ENCODE results near the gene CASP1. TPM values are rescaled to one million over a fixed set of nuclear protein-coding genes. Genes with fewer than 3 reads are reported as not detected.

CASP1 gene
- total RNA-seq, 1 donor from 2014 or later: 87.9 TPM

GRCh38 chr11:105046898-105047579 lies 12.1 kb upstream of the CASP1 start:
- intact Hi-C loops (cut with micrococcal nuclease): loop anchor here (5.0 kb wide), 3 partner anchors 250 to 975 kb away; partner anchors contain the start of gene MSANTD4

GRCh38 chr11:105045676-105046296 lies 10.8 kb upstream of the CASP1 start:
- intact Hi-C loops (cut with micrococcal nuclease): loop anchor here (1.0 to 5.0 kb wide), 7 partner anchors 10 to 977 kb away; partner anchors contain the start of genes CASP1, CASP4 and MSANTD4

- intact Hi-C loops (cut with micrococcal nuclease): loop anchor here (1.0 to 5.0 kb wide), 8 partner anchors 10 to 977 kb away; partner anchors contain the start of genes CASP1, CASP4 and MSANTD4
These were observed 9.9 kb upstream of the CASP1 start, which contains the start of gene CARD16 for GRCh38 chr11:105044557-105045524. TSS of gene CARD16 (minus strand) at chr11:105045335. CDS start at chr11:105045297, 38 bp downstream.

GRCh38 chr11:105042178-105042577 lies 7.2 kb upstream of the CASP1 start:
- intact Hi-C loops (cut with micrococcal nuclease): no loop called here

GRCh38 chr11:105040703-105041102 lies 5.8 kb upstream of the CASP1 start:
- intact Hi-C loops (cut with micrococcal nuclease): no loop called here

- intact Hi-C loops (cut with micrococcal nuclease): loop anchor here (2.0 to 5.0 kb wide), 3 partner anchors 66 to 1043 kb away; partner anchors contain the start of genes AASDHPPT and KBTBD3
These were observed 556 bp downstream of the CASP1 start for GRCh38 chr11:105034388-105034787.

GRCh38 chr11:105033781-105034180 lies 1.2 kb downstream of the CASP1 start:
- intact Hi-C loops (cut with micrococcal nuclease): loop anchor here (1.0 to 5.0 kb wide), 4 partner anchors 65 to 1044 kb away; partner anchors contain the start of genes AASDHPPT, CASP4 and KBTBD3

GRCh38 chr11:105033343-105033742 lies 1.6 kb downstream of the CASP1 start:
- intact Hi-C loops (cut with micrococcal nuclease): loop anchor here (1.0 to 5.0 kb wide), 2 partner anchors 65 to 1044 kb away; partner anchors contain the start of genes AASDHPPT, CASP4 and KBTBD3

- intact Hi-C loops (cut with micrococcal nuclease): loop anchor here (5.0 kb wide), 1 partner anchor 1045 kb away; the partner anchor contains the start of genes AASDHPPT and KBTBD3
These were observed 2.4 kb downstream of the CASP1 start for GRCh38 chr11:105032495-105032894.

- intact Hi-C loops (cut with micrococcal nuclease): no loop called here
These were observed 7.3 kb downstream of the CASP1 start for GRCh38 chr11:105027678-105028077.

GRCh38 chr11:105024394-105024793 lies 10.6 kb downstream of the CASP1 start:
- intact Hi-C loops (cut with micrococcal nuclease): no loop called here

GRCh38 chr11:105023003-105023402 lies 11.9 kb downstream of the CASP1 start, which contains the start of gene CASP5:
TSS of gene CASP5 (minus strand) at chr11:105023168. CDS start at chr11:105023136, 32 bp downstream.
- intact Hi-C loops (cut with micrococcal nuclease): no loop called here

- intact Hi-C loops (cut with micrococcal nuclease): no loop called here
These were observed 12.4 kb downstream of the CASP1 start for GRCh38 chr11:105022527-105022926.

GRCh38 chr11:105007463-105007862 lies 27.5 kb downstream of the CASP1 start:
- intact Hi-C loops (cut with micrococcal nuclease): no loop called here

GRCh38 chr11:105005451-105005845 lies 29.5 kb downstream of the CASP1 start:
- intact Hi-C loops (cut with micrococcal nuclease): no loop called here

GRCh38 chr11:105004021-105004420 lies 30.9 kb downstream of the CASP1 start:
- intact Hi-C loops (cut with micrococcal nuclease): loop anchor here (5.0 kb wide), 3 partner anchors 452 to 1322 kb away; no protein-coding TSS in a partner anchor

GRCh38 chr11:105003151-105003550 lies 31.8 kb downstream of the CASP1 start:
- intact Hi-C loops (cut with micrococcal nuclease): loop anchor here (5.0 kb wide), 3 partner anchors 451 to 1321 kb away; no protein-coding TSS in a partner anchor

- intact Hi-C loops (cut with micrococcal nuclease): loop anchor here (1.0 to 5.0 kb wide), 6 partner anchors 54 to 1318 kb away; no protein-coding TSS in a partner anchor
These were observed 34.1 kb downstream of the CASP1 start for GRCh38 chr11:105000797-105001196.

GRCh38 chr11:105000167-105000566 lies 34.8 kb downstream of the CASP1 start:
- intact Hi-C loops (cut with micrococcal nuclease): loop anchor here (1.0 to 5.0 kb wide), 6 partner anchors 53 to 1318 kb away; no protein-coding TSS in a partner anchor

GRCh38 chr11:104999721-105000120 lies 35.2 kb downstream of the CASP1 start:
- intact Hi-C loops (cut with micrococcal nuclease): loop anchor here (1.0 to 5.0 kb wide), 6 partner anchors 53 to 1317 kb away; no protein-coding TSS in a partner anchor

Data from T-helper 1 cell treated with Interleukin-12 subunit alpha and Interleukin-12 subunit beta and Interleukin-4 antibody, amounts not matched to agents 30 ng/mL and 1 ng/mL, for 36 hours (primary cell).